Spleen (tissue), 11 donors: ENCODE data around the gene CENPP. TPM values are rescaled to one million over a fixed set of nuclear protein-coding genes. Genes with fewer than 3 reads are reported as not detected.

ENCODE experiments used
- DNase-seq: peaks from one replicate; pipeline ENCODE4 v3.0.0-alpha.2; 2020
- H3K27ac ChIP-seq, 8 donors: fragments of 200-600 bp; sonication (generic) in 7 of 8; 1 replicate in 4 of 8; 2 replicates in 4 of 8; pipeline versions ENCODE4 v1.5.0 to v1.8.0; 2016 to 2021; ENCODE audit warnings: inconsistent platforms in 4 of 8, mild to moderate bottlenecking in 4 of 8, moderate library complexity in 1 of 8
- H3K27me3 ChIP-seq, 7 donors: fragments of 200-600 bp; sonication (generic) in 6 of 7; replicated peaks in 1 of 7; 1 replicate in 4 of 7; 2 replicates in 3 of 7; pipeline versions ENCODE4 v1.5.0 to v1.8.0; 2016 to 2021; ENCODE audit warnings: inconsistent platforms in 3 of 7, mild to moderate bottlenecking in 1 of 7
- H3K36me3 ChIP-seq, 6 donors: fragments of 200-600 bp; sonication (generic) in 5 of 6; 1 replicate in 4 of 6; 2 replicates in 2 of 6; pipeline versions ENCODE4 v1.5.0 to v1.8.0; 2016 to 2021; ENCODE audit warnings: inconsistent platforms in 2 of 6
- H3K4me1 ChIP-seq, 6 donors: fragments of 200-600 bp; sonication (generic) in 5 of 6; 1 replicate in 3 of 6; 2 replicates in 3 of 6; pipeline versions ENCODE4 v1.5.0 to v1.8.0; 2016 to 2021; ENCODE audit warnings: inconsistent platforms in 3 of 6
- H3K4me3 ChIP-seq, 8 donors: fragments of 200-600 bp; sonication (generic) in 7 of 8; 1 replicate in 4 of 8; 2 replicates in 4 of 8; pipeline versions ENCODE4 v1.5.0 to v1.8.0; 2016 to 2021; ENCODE audit warnings: inconsistent platforms in 4 of 8, mild to moderate bottlenecking in 4 of 8, moderate library complexity in 2 of 8
- H3K9me3 ChIP-seq, 8 donors: fragments of 200-600 bp; sonication (generic) in 7 of 8; 1 replicate in 4 of 8; 2 replicates in 4 of 8; pipeline versions ENCODE4 v1.5.0 to v1.8.0; 2016 to 2021; ENCODE audit warnings: inconsistent platforms in 4 of 8
- CTCF ChIP-seq, 11 experiments: fragments of 200-600 bp in 7 of 11; fragments of 450-650 bp in 4 of 11; sonication (generic) in 4 of 11; IDR thresholded peaks in 8 of 11; conservative IDR thresholded peaks in 3 of 11; 1 replicate in 7 of 11; 2 replicates in 4 of 11; pipeline versions ENCODE4 v1.4.0 to v1.8.0; 2016 to 2021; ENCODE audit warnings: antibody characterized with exemption in 11 of 11, inconsistent platforms in 4 of 11, mild to moderate bottlenecking in 1 of 11
- POLR2A ChIP-seq, 3 donors: fragments of 450-650 bp; IDR thresholded peaks; one replicate each; pipeline ENCODE4 v1.5.1; 2017; ENCODE audit warnings: antibody characterized with exemption in 3 of 3, mild to moderate bottlenecking in 1 of 3
- POLR2AphosphoS5 ChIP-seq, 3 donors: sonication (generic); formaldehyde crosslinking; IDR thresholded peaks; one replicate each; pipeline ENCODE4 v1.5.1; 2017; ENCODE audit warnings: antibody characterized with exemption in 3 of 3
- WGBS, 5 donors: extraction: QIAGEN DNeasy Blood & Tissue Kit in 3 of 5; methylation state at CpG; one replicate each; pipeline versions ENCODE4 v1.1.5 to v1.1.7; 2013 to 2018; 5-methylcytosine and 5-hydroxymethylcytosine counted together
- intact Hi-C: fragments of 100-400 bp; cut with DNase I; formaldehyde crosslinking; loops from one replicate; pipeline ENCODE4 v1.15.0; 2023; ENCODE audit warnings: low total_unique reads
- polyA plus RNA-seq, 3 donors: library from polyadenylated mRNA; stranded (reverse); fragments of 200-250 nt; gene quantifications; one replicate each; pipeline ENCODE4 v1.2.1, GENCODE V29; 2013
- total RNA-seq, 7 donors: library from RNA; depleted of rRNA in 3 of 7; stranded (reverse); fragments of >200 nt in 3 of 7; fragmentation: NEBNext Ultra II Directional in 4 of 7; extraction: Animal tissue kit (Norgen Biotek cat#: 25700) in 4 of 7; gene quantifications; one replicate each; pipeline versions ENCODE4 v1.1.0 to v1.2.1, GENCODE V29; 2016 to 2021
- donor health status: healthy with polysubstance abuse.
- donor health status: DM: no; HTN: no; CAD: no; lungs with moderate emphysema.
- donor health status: DM: no; HTN: no; CAD: no.
- donor health status: Bipolar disorder and iron deficiency.
- donor health status: healthy.
- donor health status: DM: no; HTN: no; CAD: no.
- donor health status: DM: yes; HTN: yes; CAD: no.

The CENPP gene
- total and polyA plus RNA-seq, 10 donors, result 1.7 to 15.8 (median 6.2) TPM

GRCh38 chr9:92279302-92279701 is 46.5 kb upstream of the CENPP start:
- 89 to 100% (median 95%) methylated on average over 1 of the region's 1 CpG for WGBS, 5 donors

GRCh38 chr9:92289708-92290390 is 35.9 kb upstream of the CENPP start:
- TF ChIP-seq CTCF (IDR thresholded peaks at IDR 0.05 in 8 of 11, conservative IDR thresholded peaks at IDR 0.05 in 3 of 11), result no peak
- no peak for TF ChIP-seq POLR2A (IDR thresholded peaks at IDR 0.05)
- TF ChIP-seq POLR2AphosphoS5 (IDR thresholded peaks at IDR 0.05), result no peak
- Histone ChIP-seq H3K36me3 (peaks cover 0 to 57% (median 32%) of the 10 kb centered on the region in 6 donors), H3K9me3 (no peaks in the 10 kb centered on the region), H3K27ac (no peak overlapping the region), H3K27me3 (no peaks in the 10 kb centered on the region), H3K4me1 (peaks cover 16 to 40% (median 28%) of the 10 kb centered on the region in 6 donors), H3K4me3 (no peak overlapping the region)
- intact Hi-C loops, result loop anchor here (5.0 to 10.0 kb wide), 2 partner anchors 37 to 155 kb away; partner anchors contain the start of genes CENPP and NOL8
- DNase-seq, result no peak
- 85 to 97% (median 93%) methylated on average over 5 of the region's 5 CpGs for WGBS, 5 donors

More at GRCh38 chr9:92279302-92279701, 46.5 kb upstream of the CENPP start:
- peaks cover 6 to 100% (median 92%) of the 10 kb centered on the region in 6 donors for H3K36me3 ChIP-seq
- intact Hi-C loops, result no loop called here
- TF ChIP-seq POLR2AphosphoS5 (IDR thresholded peaks at IDR 0.05) (no peak), CTCF (IDR thresholded peaks at IDR 0.05 in 8 of 11, conservative IDR thresholded peaks at IDR 0.05 in 3 of 11) (no peak), POLR2A (IDR thresholded peaks at IDR 0.05) (no peak)
- peaks cover 0 to 19% (median 5%) of the 10 kb centered on the region in 6 donors for H3K4me1 ChIP-seq
- H3K27ac ChIP-seq, result no peak overlapping the region
- no peak overlapping the region for H3K4me3 ChIP-seq
- H3K27me3 ChIP-seq, result no peaks in the 10 kb centered on the region
- DNase-seq, result no peak
- H3K9me3 ChIP-seq, result no peaks in the 10 kb centered on the region

- 70 to 91% (median 83%) methylated on average over 1 of the region's 1 CpG for WGBS, 5 donors
- intact Hi-C loops, result loop anchor here (5.0 kb wide), 1 partner anchor 36 kb away; the partner anchor contains the start of genes CENPP and NOL8
- Histone ChIP-seq H3K36me3 (peaks cover 0 to 47% (median 23%) of the 10 kb centered on the region in 6 donors), H3K9me3 (no peaks in the 10 kb centered on the region), H3K4me3 (no peak overlapping the region), H3K27me3 (no peaks in the 10 kb centered on the region), H3K4me1 (peaks cover 17 to 51% (median 33%) of the 10 kb centered on the region in 6 donors), H3K27ac (no peak overlapping the region)
- DNase-seq, result no peak
- TF ChIP-seq POLR2A (IDR thresholded peaks at IDR 0.05) (no peak), CTCF (IDR thresholded peaks at IDR 0.05 in 8 of 11, conservative IDR thresholded peaks at IDR 0.05 in 3 of 11) (no peak), POLR2AphosphoS5 (IDR thresholded peaks at IDR 0.05) (no peak)
Observed at GRCh38 chr9:92290785-92291429, 34.8 kb upstream of the CENPP start.

- H3K36me3 ChIP-seq, result peaks cover 0 to 44% (median 19%) of the 10 kb centered on the region in 6 donors
- DNase-seq, result no peak
- no peak overlapping the region for H3K4me3 ChIP-seq
- TF ChIP-seq POLR2AphosphoS5 (IDR thresholded peaks at IDR 0.05) (no peak), POLR2A (IDR thresholded peaks at IDR 0.05) (no peak), CTCF (IDR thresholded peaks at IDR 0.05 in 8 of 11, conservative IDR thresholded peaks at IDR 0.05 in 3 of 11) (no peak)
- intact Hi-C loops, result loop anchor here (5.0 kb wide), 1 partner anchor 36 kb away; the partner anchor contains the start of genes CENPP and NOL8
- no peaks in the 10 kb centered on the region for H3K9me3 ChIP-seq
- H3K27me3 ChIP-seq, result no peaks in the 10 kb centered on the region
- peaks cover 17 to 56% (median 33%) of the 10 kb centered on the region in 6 donors for H3K4me1 ChIP-seq
- 71 to 84% (median 75%) methylated on average over 2 of the region's 2 CpGs for WGBS, 5 donors
- no peak overlapping the region for H3K27ac ChIP-seq
Observed at GRCh38 chr9:92291577-92291976, 34.2 kb upstream of the CENPP start.
